Left ventricle myocardium inferior (tissue), 1 donor: ENCODE data around the gene DSCAML1. TPM values are rescaled to one million over a fixed set of nuclear protein-coding genes. Genes with fewer than 3 reads are reported as not detected.
"Not testable (repeated sequence)": the region's sequence is repeated elsewhere in the genome, so short reads cannot be mapped to it uniquely, and the experiment has no call there.

Experiments
- DNase-seq: peaks from one replicate; pipeline ENCODE4 v3.0.0-alpha.2; 2020
- H3K27ac ChIP-seq: fragments of 200-600 bp; replicated peaks from 2 replicates; pipeline ENCODE4 v1.8.0; 2021
- H3K27me3 ChIP-seq: fragments of 200-600 bp; 2 replicates; pipeline ENCODE4 v1.8.0; 2021; ENCODE audit warnings: low read depth
- H3K36me3 ChIP-seq: fragments of 200-600 bp; 2 replicates; pipeline ENCODE4 v1.8.0; 2021
- H3K4me1 ChIP-seq: fragments of 200-600 bp; 2 replicates; pipeline ENCODE4 v1.8.0; 2021
- H3K4me3 ChIP-seq: fragments of 200-600 bp; 2 replicates; pipeline ENCODE4 v1.8.0; 2021; ENCODE audit warnings: mild to moderate bottlenecking, moderate library complexity
- H3K9me3 ChIP-seq: fragments of 200-600 bp; replicated peaks from 2 replicates; pipeline ENCODE4 v1.8.0; 2021
- CTCF ChIP-seq: fragments of 200-600 bp; IDR thresholded peaks from 2 replicates; pipeline ENCODE4 v1.8.0; 2021; ENCODE audit warnings: antibody characterized with exemption, mild to moderate bottlenecking, borderline replicate concordance
- intact Hi-C: fragments of 100-400 bp; cut with micrococcal nuclease; formaldehyde crosslinking; loops from one replicate; pipeline ENCODE4 v1.11.0; 2022
- total RNA-seq: library from RNA; stranded (reverse); fragmentation: NEBNext Ultra II Directional; extraction: Animal tissue kit (Norgen Biotek cat#: 25700); gene quantifications from one replicate; pipeline ENCODE4 v1.2.1, GENCODE V29; 2021
- donor health status: DM: no; HTN: yes; CAD: no; lungs with severe emphysema.

DSCAML1 gene
- total RNA-seq, 1 donor from 2014 or later: 0.19 TPM

GRCh38 chr11:117407016-117407415 lies 390.0 kb downstream of the DSCAML1 start:
- Histone ChIP-seq H3K9me3 (peaks cover 13% of the 10 kb centered on the region), H3K27me3 (no peaks in the 10 kb centered on the region), H3K4me3 (no peak overlapping the region), H3K27ac (no peak overlapping the region), H3K4me1 (no peaks in the 10 kb centered on the region), H3K36me3 (peaks cover 67% of the 10 kb centered on the region)
- DNase-seq: no peak
- intact Hi-C loops: no loop called here
- no peak for TF ChIP-seq CTCF

GRCh38 chr11:117405898-117406297 lies 391.1 kb downstream of the DSCAML1 start:
- intact Hi-C loops, DNase-seq: not testable (repeated sequence)
- peaks cover 64% of the 10 kb centered on the region for H3K36me3 ChIP-seq

GRCh38 chr11:117399100-117399840 lies 397.7 kb downstream of the DSCAML1 start:
- DNase-seq, H3K4me3 ChIP-seq, H3K27ac ChIP-seq, H3K4me1 ChIP-seq, H3K27me3 ChIP-seq, intact Hi-C loops: not testable (repeated sequence)
- Histone ChIP-seq H3K36me3 (peaks cover 63% of the 10 kb centered on the region), H3K9me3 (peaks cover 16% of the 10 kb centered on the region)

More at GRCh38 chr11:117405898-117406297, 391.1 kb downstream of the DSCAML1 start:
- H3K4me1 ChIP-seq, H3K27me3 ChIP-seq, H3K27ac ChIP-seq, H3K4me3 ChIP-seq: not testable (repeated sequence)
- peaks cover 13% of the 10 kb centered on the region for H3K9me3 ChIP-seq

GRCh38 chr11:117398618-117399017 lies 398.4 kb downstream of the DSCAML1 start:
- DNase-seq, intact Hi-C loops: not testable (repeated sequence)

GRCh38 chr11:117396970-117397369 lies 400.0 kb downstream of the DSCAML1 start:
- TF ChIP-seq CTCF: no peak
- Histone ChIP-seq H3K27ac (no peak overlapping the region), H3K4me1 (no peaks in the 10 kb centered on the region), H3K9me3 (peaks cover 16% of the 10 kb centered on the region), H3K36me3 (peaks cover 73% of the 10 kb centered on the region), H3K4me3 (no peak overlapping the region), H3K27me3 (no peaks in the 10 kb centered on the region)
- intact Hi-C loops: no loop called here
- no peak for DNase-seq

More at GRCh38 chr11:117398618-117399017, 398.4 kb downstream of the DSCAML1 start:
- not testable (repeated sequence) for H3K27ac ChIP-seq, H3K4me3 ChIP-seq, H3K27me3 ChIP-seq, H3K4me1 ChIP-seq
- H3K36me3 ChIP-seq: peaks cover 66% of the 10 kb centered on the region
- H3K9me3 ChIP-seq: peaks cover 16% of the 10 kb centered on the region

GRCh38 chr11:117395476-117395875 lies 401.5 kb downstream of the DSCAML1 start:
- Histone ChIP-seq H3K9me3 (peaks cover 16% of the 10 kb centered on the region), H3K4me1 (no peaks in the 10 kb centered on the region), H3K36me3 (peaks cover 88% of the 10 kb centered on the region), H3K27ac (no peak overlapping the region), H3K27me3 (no peaks in the 10 kb centered on the region), H3K4me3 (no peak overlapping the region)
- no peak for TF ChIP-seq CTCF
- intact Hi-C loops: no loop called here
- DNase-seq: no peak

- intact Hi-C loops: no loop called here
- Histone ChIP-seq H3K27ac (no peak overlapping the region), H3K9me3 (peaks cover 11% of the 10 kb centered on the region), H3K4me1 (no peaks in the 10 kb centered on the region), H3K4me3 (no peak overlapping the region), H3K27me3 (no peaks in the 10 kb centered on the region), H3K36me3 (peaks cover 90% of the 10 kb centered on the region)
- DNase-seq: no peak
- no peak for TF ChIP-seq CTCF
Observed at GRCh38 chr11:117394221-117394925, 402.6 kb downstream of the DSCAML1 start.
